Peyer's patch (tissue), 4 donors: ENCODE results near the gene SEMA4D. TPM values are rescaled to one million over a fixed set of nuclear protein-coding genes. Genes with fewer than 3 reads are reported as not detected.

ENCODE experiments used
- DNase-seq, 3 donors: peaks; one replicate each; pipeline ENCODE4 v3.0.0-alpha.2; 2017 to 2019
- H3K27ac ChIP-seq, 4 donors: fragments of 200-600 bp; sonication (generic); one replicate each; pipeline ENCODE4 v1.5.1; 2016 to 2019
- H3K27me3 ChIP-seq, 2 donors: fragments of 200-600 bp; sonication (generic); one replicate each; pipeline ENCODE4 v1.5.1; 2019
- H3K36me3 ChIP-seq, 3 donors: fragments of 200-600 bp; sonication (generic); one replicate each; pipeline ENCODE4 v1.5.1; 2016 to 2019
- H3K4me1 ChIP-seq, 4 donors: fragments of 200-600 bp; sonication (generic); one replicate each; pipeline ENCODE4 v1.5.1; 2016 to 2019
- H3K4me3 ChIP-seq, 4 donors: fragments of 200-600 bp; sonication (generic); 1 replicate in 3 of 4; 2 replicates in 1 of 4; pipeline ENCODE4 v1.5.1; 2016 to 2019; ENCODE audit warnings: mild to moderate bottlenecking in 1 of 4
- H3K9me3 ChIP-seq, 4 donors: fragments of 200-600 bp; sonication (generic); one replicate each; pipeline ENCODE4 v1.5.1; 2016 to 2019; ENCODE audit warnings: mild to moderate bottlenecking in 1 of 4
- POLR2A ChIP-seq, 2 donors: fragments of 450-650 bp; IDR thresholded peaks; one replicate each; pipeline ENCODE4 v1.5.1; 2017; ENCODE audit warnings: antibody characterized with exemption in 2 of 2, mild to moderate bottlenecking in 2 of 2, moderate library complexity in 2 of 2
- total RNA-seq, 4 donors: library from RNA; depleted of rRNA; stranded (reverse); fragments of >200 nt; gene quantifications; one replicate each; pipeline ENCODE4 v1.1.0, GENCODE V29; 2016
- TF ChIP-seq, protein P1 (sequence below), 6 experiments: fragments of 450-650 bp in 4 of 6; fragments of 200-600 bp in 2 of 6; sonication (generic) in 1 of 6; IDR thresholded peaks; one replicate each; pipeline ENCODE4 v1.5.1; 2017 to 2019; ENCODE audit warnings: antibody characterized with exemption in 6 of 6, mild to moderate bottlenecking in 3 of 6, moderate library complexity in 1 of 6

SEMA4D gene
- total RNA-seq, 4 donors from 2014 or later, result 24.3 to 124 (median 30.0) TPM

DNA sequence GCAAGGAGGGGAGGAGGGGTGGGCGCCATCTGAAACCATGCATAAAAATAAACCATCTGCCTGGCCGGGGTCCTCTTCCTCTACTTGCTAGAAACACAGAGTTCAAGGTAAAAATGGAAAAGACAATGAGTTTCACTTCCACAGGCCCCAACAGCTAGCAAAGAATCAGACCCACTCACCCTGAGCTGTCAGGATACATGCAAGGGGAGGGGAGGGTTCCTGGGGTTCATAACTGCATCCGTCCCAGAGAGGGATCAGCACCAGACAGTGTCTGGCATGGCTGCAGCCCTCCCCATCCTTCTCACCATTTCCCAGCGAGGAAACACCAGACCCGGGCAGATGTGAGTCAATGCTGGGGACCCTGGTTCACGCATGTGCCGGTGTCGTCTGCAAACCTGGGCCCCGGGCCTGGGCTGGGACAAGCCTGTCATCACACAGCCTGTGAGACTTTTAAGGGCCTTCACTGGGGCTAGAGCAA lies 55.4 kb downstream of the SEMA4D start:
- H3K9me3 ChIP-seq, result no peaks in the 10 kb centered on the region
- no peaks in the 10 kb centered on the region for H3K36me3 ChIP-seq
- DNase-seq, result no peak
- peaks cover 0 to 55% (median 47%) of the 10 kb centered on the region in 4 donors for H3K4me1 ChIP-seq
- peak overlapping the region; percentile 32 to 71 (median 54) for H3K27ac ChIP-seq
- H3K4me3 ChIP-seq, result no peak overlapping the region
- TF ChIP-seq, protein P1, sequence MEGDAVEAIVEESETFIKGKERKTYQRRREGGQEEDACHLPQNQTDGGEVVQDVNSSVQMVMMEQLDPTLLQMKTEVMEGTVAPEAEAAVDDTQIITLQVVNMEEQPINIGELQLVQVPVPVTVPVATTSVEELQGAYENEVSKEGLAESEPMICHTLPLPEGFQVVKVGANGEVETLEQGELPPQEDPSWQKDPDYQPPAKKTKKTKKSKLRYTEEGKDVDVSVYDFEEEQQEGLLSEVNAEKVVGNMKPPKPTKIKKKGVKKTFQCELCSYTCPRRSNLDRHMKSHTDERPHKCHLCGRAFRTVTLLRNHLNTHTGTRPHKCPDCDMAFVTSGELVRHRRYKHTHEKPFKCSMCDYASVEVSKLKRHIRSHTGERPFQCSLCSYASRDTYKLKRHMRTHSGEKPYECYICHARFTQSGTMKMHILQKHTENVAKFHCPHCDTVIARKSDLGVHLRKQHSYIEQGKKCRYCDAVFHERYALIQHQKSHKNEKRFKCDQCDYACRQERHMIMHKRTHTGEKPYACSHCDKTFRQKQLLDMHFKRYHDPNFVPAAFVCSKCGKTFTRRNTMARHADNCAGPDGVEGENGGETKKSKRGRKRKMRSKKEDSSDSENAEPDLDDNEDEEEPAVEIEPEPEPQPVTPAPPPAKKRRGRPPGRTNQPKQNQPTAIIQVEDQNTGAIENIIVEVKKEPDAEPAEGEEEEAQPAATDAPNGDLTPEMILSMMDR (IDR thresholded peaks at IDR 0.05), result no peak
- no peak for TF ChIP-seq POLR2A (IDR thresholded peaks at IDR 0.05)
- H3K27me3 ChIP-seq, result no peaks in the 10 kb centered on the region

DNA sequence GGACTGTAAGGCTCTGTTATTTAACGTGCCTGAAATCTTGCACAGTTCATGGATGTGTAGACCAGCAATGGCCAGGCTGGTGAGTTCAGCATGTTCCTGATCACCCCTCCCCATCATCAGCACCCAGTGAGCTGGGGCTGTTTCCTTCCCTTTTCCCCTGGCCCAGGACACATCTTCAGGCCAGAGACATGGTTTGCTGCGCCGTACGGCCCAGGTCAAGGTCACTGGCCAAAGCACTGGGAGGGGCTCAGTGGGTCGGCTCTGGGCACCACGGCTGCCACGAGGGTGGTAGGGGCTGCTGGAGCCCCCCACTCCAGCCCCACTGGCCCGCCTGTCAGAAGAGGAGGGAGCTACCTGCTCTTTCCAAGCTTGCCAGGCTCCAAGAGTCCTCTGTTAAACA lies 55.9 kb downstream of the SEMA4D start:
- Histone ChIP-seq H3K4me1 (peaks cover 0 to 60% (median 52%) of the 10 kb centered on the region in 4 donors), H3K4me3 (no peak overlapping the region), H3K36me3 (no peaks in the 10 kb centered on the region), H3K9me3 (no peaks in the 10 kb centered on the region), H3K27me3 (no peaks in the 10 kb centered on the region), H3K27ac (peak overlapping the region in 3 of 4 donors; percentile 44 to 71 (median 65))
- no peak for DNase-seq
- no peak for TF ChIP-seq POLR2A (IDR thresholded peaks at IDR 0.05)
- TF ChIP-seq, protein P1 (IDR thresholded peaks at IDR 0.05), result no peak

DNA sequence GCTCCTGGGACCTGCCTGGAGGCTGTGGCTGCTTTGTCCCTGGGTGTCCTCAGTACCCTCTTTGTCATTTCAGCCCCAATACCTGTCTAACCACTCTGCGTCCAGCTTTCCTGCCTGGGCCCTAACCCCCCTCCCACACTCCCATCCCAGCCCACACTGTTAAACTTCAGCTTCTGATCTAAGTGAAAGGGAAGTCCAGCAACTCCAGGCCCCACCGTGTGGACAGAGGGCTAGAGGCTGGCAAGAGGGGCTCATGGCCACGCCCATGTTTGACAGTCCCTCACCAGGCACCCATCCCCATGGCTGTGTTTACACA lies 56.3 kb downstream of the SEMA4D start:
- Histone ChIP-seq H3K27me3 (no peaks in the 10 kb centered on the region), H3K4me1 (peaks cover 0 to 64% (median 56%) of the 10 kb centered on the region in 4 donors), H3K4me3 (no peak overlapping the region), H3K9me3 (no peaks in the 10 kb centered on the region), H3K36me3 (no peaks in the 10 kb centered on the region), H3K27ac (peak overlapping the region in 3 of 4 donors; percentile 44 to 71 (median 65))
- TF ChIP-seq, protein P1 (IDR thresholded peaks at IDR 0.05), result no peak
- no peak for TF ChIP-seq POLR2A (IDR thresholded peaks at IDR 0.05)
- DNase-seq, result no peak

DNA sequence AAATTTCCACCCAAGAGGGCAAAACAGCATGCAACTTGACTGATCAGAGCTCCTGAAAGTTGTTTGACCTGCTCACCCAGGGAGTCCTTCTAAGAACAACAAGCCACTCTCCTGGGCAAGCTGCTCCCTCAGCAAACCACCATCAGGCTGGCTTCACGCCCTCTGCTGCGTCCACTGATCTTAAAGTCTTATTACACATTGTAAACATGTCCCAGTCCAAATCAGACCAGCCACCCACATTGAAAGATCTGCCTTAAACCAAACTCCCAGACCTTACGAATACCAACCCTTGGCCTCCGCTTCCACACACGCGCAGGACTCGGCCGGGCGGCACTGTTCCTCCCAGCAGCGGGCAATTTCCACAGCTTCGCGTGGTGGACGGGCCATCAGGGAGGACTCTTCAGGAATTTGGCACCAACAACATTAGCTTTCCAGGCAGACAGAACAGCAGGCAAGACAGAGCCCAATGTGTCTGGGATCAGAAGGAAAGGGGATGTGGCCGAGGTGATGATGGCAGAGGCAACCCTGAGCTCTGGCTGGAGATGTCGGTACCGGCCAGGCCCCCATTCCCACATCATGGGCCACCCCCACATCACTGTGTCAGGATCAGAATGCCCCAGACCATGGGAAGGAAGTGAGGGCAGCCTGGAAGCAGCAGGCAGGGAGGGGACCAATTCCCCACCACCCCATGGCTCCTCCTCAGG lies 56.8 kb downstream of the SEMA4D start:
- Histone ChIP-seq H3K36me3 (no peaks in the 10 kb centered on the region), H3K4me1 (peaks cover 0 to 69% (median 61%) of the 10 kb centered on the region in 4 donors), H3K4me3 (no peak overlapping the region), H3K9me3 (no peaks in the 10 kb centered on the region), H3K27me3 (no peaks in the 10 kb centered on the region), H3K27ac (peak overlapping the region in 3 of 4 donors; percentile 44 to 71 (median 65))
- DNase-seq, result no peak
- no peak for TF ChIP-seq POLR2A (IDR thresholded peaks at IDR 0.05)
- TF ChIP-seq, protein P1 (IDR thresholded peaks at IDR 0.05), result no peak

DNA sequence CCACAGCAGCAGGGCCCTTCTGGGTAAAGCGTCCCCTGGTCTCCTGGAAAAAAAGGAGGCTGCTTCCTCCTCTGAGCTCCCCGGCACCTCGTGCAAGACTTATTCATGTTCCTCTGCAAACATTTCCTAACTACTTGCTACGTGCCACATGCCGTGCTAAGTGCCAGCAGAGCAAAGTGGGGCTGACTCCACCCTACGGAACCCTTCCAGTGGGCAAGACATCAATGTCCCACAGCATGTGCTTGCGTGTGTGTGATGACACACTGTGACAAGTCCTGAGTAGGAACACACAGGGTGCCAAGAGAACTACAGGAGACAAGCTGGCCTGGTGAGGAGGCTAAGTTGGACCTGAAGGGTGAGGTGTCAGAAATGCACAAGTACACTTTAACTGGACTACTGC lies 57.4 kb downstream of the SEMA4D start:
- peak overlapping the region in 2 of 4 donors; percentile 65 to 71 for H3K27ac ChIP-seq
- H3K27me3 ChIP-seq, result no peaks in the 10 kb centered on the region
- peaks cover 0 to 69% (median 65%) of the 10 kb centered on the region in 4 donors for H3K4me1 ChIP-seq
- DNase-seq, result no peak
- no peaks in the 10 kb centered on the region for H3K36me3 ChIP-seq
- no peak overlapping the region for H3K4me3 ChIP-seq
- no peak for TF ChIP-seq POLR2A (IDR thresholded peaks at IDR 0.05)
- TF ChIP-seq, protein P1 (IDR thresholded peaks at IDR 0.05), result no peak
- no peaks in the 10 kb centered on the region for H3K9me3 ChIP-seq
